GM06990 (cell line): ENCODE results near the gene DDRGK1.
"Not testable (repeated sequence)": the region's sequence is repeated elsewhere in the genome, so short reads cannot be mapped to it uniquely, and the experiment has no call there.

Experiments
- DNase-seq: peaks from one replicate; pipeline ENCODE4 v3.0.0-alpha.2; 2011; ENCODE audit not compliant: insufficient read length; ENCODE audit errors: extremely low read depth
- H3K27me3 ChIP-seq: replicated peaks from 2 replicates; pipeline ENCODE4 v1.6.0; 2011; ENCODE audit warnings: low read length; ENCODE audit not compliant: control insufficient read depth, insufficient read depth
- H3K36me3 ChIP-seq: 2 replicates; pipeline ENCODE4 v1.5.1; 2011; ENCODE audit warnings: low read length; ENCODE audit not compliant: control insufficient read depth, insufficient read depth
- H3K4me3 ChIP-seq: replicated peaks from 2 replicates; pipeline ENCODE4 v1.5.1; 2011; ENCODE audit warnings: low read depth, mild to moderate bottlenecking, control low read depth, low read length
- TF ChIP-seq, protein P1 (sequence below): IDR thresholded peaks from 2 replicates; pipeline ENCODE4 v1.5.1; 2011; ENCODE audit warnings: low read length, control low read depth, mild to moderate bottlenecking, inconsistent platforms; ENCODE audit not compliant: insufficient read depth, poor library complexity, severe bottlenecking

The DDRGK1 gene

DNA sequence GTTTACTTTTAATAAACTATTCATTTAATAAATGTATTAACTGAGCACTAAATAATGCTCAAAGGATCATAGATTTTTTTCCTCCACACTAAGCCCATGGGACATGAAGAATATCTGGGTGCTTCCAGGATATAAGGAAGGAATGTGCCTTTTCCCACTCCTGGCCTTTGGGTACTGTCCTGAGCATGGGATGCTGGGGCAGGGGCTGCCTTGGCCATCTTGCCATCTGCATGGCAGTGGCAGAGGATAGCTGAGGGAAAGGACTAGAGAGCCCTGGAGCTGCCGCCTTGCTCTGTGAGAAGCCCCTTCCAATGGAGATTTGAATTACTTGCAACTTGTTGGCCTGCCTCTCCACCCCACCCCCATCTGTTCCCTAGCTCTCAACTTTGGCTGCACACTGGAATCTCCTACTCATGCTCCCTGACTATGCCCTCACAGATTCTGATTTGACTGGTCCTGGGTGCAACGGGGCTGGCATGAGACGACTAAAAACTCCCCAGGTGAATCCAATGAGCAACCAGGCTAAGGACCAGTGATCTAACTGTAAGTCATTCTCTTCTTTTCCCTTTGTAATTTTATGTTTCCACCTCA lies 15.6 kb downstream of the DDRGK1 start:
- Histone ChIP-seq H3K27me3 (no peaks in the 10 kb centered on the region), H3K4me3 (no peak overlapping the region), H3K36me3 (peaks cover 32% of the 10 kb centered on the region)
- TF ChIP-seq, protein P1, sequence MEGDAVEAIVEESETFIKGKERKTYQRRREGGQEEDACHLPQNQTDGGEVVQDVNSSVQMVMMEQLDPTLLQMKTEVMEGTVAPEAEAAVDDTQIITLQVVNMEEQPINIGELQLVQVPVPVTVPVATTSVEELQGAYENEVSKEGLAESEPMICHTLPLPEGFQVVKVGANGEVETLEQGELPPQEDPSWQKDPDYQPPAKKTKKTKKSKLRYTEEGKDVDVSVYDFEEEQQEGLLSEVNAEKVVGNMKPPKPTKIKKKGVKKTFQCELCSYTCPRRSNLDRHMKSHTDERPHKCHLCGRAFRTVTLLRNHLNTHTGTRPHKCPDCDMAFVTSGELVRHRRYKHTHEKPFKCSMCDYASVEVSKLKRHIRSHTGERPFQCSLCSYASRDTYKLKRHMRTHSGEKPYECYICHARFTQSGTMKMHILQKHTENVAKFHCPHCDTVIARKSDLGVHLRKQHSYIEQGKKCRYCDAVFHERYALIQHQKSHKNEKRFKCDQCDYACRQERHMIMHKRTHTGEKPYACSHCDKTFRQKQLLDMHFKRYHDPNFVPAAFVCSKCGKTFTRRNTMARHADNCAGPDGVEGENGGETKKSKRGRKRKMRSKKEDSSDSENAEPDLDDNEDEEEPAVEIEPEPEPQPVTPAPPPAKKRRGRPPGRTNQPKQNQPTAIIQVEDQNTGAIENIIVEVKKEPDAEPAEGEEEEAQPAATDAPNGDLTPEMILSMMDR = no peak
- DNase-seq = no peak

DNA sequence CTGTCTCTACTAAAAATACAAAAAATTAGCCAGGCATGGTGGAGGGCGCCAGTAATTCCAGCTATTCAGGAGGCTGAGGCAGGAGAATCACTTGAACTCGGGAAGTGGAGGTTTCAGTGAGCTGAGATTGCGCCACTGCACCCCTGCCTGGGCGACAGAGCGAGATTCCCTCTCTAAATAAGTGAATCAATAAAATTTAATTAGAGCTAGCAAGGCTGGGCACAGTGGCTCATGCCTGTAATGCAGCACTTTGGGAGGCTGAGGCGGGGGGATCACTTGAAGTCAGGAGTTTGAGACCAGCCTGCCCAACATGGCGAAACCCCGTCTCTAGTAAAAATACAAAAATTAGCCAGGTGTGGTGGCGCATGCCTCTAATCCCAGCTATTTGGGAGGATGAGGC lies 16.6 kb downstream of the DDRGK1 start:
- H3K4me3 ChIP-seq, DNase-seq, H3K27me3 ChIP-seq: not testable (repeated sequence)
- peaks cover 26% of the 10 kb centered on the region for H3K36me3 ChIP-seq

DNA sequence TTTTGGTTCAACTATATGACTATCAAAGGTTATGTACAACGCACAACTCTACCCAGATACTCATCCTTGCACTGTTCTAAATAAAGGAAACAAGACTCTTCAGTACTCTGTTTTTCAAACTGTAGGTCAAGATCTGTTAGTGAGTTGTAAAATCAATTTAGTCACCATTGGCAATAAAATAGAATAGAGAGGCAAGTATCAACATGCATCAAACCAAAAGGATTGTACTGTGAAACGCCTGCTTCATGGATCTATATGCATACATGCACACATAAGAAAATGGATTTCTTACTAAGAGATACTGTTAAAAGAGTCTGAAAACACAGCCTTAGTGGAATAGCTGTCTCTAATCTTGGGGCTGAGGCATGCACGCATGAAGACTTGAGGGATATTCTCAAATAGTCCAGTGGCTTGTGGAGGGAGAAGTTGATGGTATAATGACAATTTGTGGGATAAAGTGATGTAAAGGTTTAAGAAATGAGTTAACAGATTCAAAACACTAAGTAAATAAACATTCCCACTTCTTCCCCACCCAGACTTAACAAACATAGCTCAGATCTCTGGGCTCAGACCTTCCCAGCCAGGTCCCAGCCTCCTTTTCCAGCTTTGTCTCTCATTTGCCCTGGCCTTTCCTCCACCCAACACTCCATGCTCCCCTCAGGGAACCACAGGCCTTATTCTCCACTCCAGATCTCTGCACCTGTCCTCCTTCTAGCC lies 20.4 kb downstream of the DDRGK1 start:
- H3K27me3 ChIP-seq = no peaks in the 10 kb centered on the region
- DNase-seq = no peak
- no peak overlapping the region for H3K4me3 ChIP-seq
- TF ChIP-seq, protein P1 = no peak
- H3K36me3 ChIP-seq = no peaks in the 10 kb centered on the region; the same call in 1 of the 2 replicates

DNA sequence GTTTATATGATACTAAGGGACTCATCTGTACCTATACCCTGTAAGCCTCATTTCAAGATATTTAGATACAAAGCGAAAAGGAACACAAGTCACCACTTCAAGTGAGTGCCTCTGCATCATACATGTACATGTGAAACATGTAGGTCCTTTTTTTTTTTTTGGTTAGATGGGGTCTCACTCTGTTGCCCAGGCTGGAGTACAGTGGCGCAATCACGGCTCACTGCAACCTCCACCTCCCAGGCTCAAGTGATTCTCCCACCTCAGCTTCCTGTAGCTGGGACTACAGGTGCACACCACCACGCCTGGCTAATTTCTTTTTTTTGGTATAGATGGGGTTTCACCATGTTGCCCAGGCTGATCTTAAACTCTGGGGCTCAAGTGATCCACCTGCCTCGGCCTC lies 22.1 kb downstream of the DDRGK1 start:
- H3K36me3 ChIP-seq, H3K4me3 ChIP-seq, H3K27me3 ChIP-seq, DNase-seq: not testable (repeated sequence)

DNA sequence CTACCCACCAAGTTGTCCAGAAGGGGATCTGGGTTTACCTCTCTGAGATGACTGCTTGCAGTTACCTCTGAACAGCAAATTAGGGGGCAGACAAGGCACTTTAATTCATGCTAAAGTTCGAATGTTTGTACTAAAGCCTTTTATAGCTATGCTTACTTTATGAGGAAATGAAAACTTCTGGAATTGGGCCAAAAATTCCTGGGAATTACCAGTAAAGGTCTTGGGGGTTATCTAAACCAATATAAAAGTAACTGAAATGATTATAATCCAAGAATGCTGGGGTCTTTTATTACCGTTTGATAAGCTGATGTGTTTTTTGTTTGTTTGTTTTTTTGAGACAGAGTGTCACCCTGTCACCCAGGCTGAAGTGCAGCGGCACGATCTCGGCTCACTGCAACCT lies 23.2 kb downstream of the DDRGK1 start:
- H3K36me3 ChIP-seq = no peaks in the 10 kb centered on the region
- H3K4me3 ChIP-seq = no peak overlapping the region
- DNase-seq = no peak
- H3K27me3 ChIP-seq = no peaks in the 10 kb centered on the region
- TF ChIP-seq, protein P1 = no peak

DNA sequence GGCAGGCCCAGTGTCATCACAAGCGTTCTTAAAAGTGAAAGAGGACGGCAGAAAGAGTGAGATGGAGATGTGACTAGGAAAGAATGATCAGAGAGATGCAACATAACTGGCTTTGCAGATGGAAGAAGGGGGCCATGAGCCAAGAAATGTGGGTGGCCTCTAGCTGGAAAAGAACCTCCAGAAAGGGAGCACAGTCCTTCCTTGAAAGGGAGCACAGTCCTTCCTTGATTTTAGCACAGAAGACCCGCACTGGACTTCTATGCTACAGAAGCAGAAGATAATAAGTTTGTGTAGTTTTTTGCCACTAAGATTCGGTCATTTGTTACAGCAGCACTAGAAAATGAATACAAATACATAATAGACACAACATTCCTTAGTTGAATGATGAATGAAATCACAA lies 24.2 kb downstream of the DDRGK1 start:
- no peak for DNase-seq
- TF ChIP-seq, protein P1 = no peak
- no peak overlapping the region for H3K4me3 ChIP-seq
- no peaks in the 10 kb centered on the region for H3K36me3 ChIP-seq
- H3K27me3 ChIP-seq = no peaks in the 10 kb centered on the region
